ENCODE measurements around the gene SFXN3. TPM values are rescaled to one million over a fixed set of nuclear protein-coding genes. Genes with fewer than 3 reads are reported as not detected.

Gene SFXN3
- polyA plus RNA-seq, 1 experiment, result 77.8 TPM

DNA sequence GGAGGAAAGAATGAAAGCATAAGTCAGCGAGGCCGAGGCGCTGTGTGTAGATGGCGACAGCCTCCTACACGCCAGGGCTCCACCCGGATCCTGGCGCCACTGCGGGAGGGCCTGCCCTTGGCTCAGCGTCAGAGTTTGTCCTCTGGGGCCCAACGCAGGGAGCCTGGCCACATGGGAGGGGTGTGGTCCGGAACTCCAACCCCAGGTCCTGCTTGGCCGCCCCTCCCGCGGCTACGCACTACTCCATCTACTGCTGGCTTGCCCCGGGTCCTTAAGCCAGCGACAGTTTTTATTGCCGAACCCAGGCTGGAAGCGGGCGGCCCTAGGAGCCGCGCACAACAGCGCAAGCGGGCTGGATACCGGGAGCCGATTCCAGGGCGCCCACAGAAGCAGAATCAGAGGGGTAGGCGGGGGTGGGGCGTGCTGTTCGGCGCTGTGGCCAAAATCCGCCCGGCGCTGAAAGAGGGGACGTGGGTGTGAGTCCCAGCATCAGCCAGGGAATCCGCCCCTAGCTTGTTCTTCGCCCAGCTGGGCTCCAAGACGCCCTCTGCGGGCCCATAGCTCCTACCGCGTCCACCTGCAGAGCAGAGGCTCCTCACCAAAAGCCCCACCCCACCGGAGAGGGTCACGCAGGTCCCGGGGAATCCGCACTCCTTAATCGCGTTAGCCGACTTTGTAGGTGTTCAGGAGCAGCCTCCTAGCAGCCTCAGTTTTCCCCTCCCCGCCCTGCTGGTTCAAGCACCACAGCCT lies 35.3 kb downstream of the SFXN3 start:
- POLR2A ChIA-PET, result interaction anchor here (0.6 to 1.0 kb wide), 2 partner anchors 23 to 703 kb away, joined by 3 to 6 read pairs; no protein-coding TSS in a partner anchor
- DNase-seq (ENCODE audit: low read depth, low spot score), result no peak
- CTCF ChIA-PET, result interaction anchor here (0.6 to 16.2 kb wide), 8 partner anchors 8 to 71 kb away, joined by 3 to 414 read pairs (median 6); partner anchors contain the start of genes PDZD7 and SFXN3
- Histone ChIP-seq H3K9me3 (ENCODE audit: control insufficient read depth, insufficient read depth, low read length) (no peaks in the 10 kb centered on the region; the same call in 1 of the 2 replicates), H3K27ac (ENCODE audit: low read depth, low read length) (no peak overlapping the region), H3K27me3 (ENCODE audit: control insufficient read depth, insufficient read depth, low read length) (no peaks in the 10 kb centered on the region), H3K4me3 (ENCODE audit: low read depth, low read length) (peak overlapping the region; percentile 65)
- TF ChIP-seq, protein P1, sequence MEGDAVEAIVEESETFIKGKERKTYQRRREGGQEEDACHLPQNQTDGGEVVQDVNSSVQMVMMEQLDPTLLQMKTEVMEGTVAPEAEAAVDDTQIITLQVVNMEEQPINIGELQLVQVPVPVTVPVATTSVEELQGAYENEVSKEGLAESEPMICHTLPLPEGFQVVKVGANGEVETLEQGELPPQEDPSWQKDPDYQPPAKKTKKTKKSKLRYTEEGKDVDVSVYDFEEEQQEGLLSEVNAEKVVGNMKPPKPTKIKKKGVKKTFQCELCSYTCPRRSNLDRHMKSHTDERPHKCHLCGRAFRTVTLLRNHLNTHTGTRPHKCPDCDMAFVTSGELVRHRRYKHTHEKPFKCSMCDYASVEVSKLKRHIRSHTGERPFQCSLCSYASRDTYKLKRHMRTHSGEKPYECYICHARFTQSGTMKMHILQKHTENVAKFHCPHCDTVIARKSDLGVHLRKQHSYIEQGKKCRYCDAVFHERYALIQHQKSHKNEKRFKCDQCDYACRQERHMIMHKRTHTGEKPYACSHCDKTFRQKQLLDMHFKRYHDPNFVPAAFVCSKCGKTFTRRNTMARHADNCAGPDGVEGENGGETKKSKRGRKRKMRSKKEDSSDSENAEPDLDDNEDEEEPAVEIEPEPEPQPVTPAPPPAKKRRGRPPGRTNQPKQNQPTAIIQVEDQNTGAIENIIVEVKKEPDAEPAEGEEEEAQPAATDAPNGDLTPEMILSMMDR (IDR thresholded peaks at IDR 0.05; ENCODE audit: low read depth, low read length), result peak; percentile 48

DNA sequence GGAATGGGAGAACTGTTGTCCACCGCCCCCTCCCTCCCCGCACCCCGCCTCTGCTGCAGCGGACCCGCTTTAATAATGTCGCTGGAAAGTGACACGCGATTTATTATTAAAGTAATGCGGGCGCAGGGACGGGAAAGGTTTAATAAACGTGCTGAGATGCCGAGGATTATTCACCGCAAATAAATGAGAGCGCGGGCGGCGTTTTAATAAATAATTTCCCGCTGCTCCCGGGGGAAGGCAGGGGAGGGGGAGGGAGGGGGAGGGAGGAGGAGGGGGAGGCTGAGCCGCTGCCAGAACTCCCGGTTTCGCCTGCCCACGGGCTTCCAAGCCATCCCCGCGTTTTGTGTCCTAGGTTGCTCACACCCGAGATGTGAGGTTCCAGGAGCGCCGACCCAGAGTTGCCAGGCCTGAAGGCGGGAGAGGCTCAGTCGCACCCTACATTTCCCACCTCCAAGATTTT lies 35.9 kb downstream of the SFXN3 start:
- peak overlapping the region; percentile 31 for H3K27ac ChIP-seq (ENCODE audit: low read depth, low read length)
- ChIA-PET POLR2A (interaction anchor here (1.0 kb wide), 2 partner anchors 23 to 24 kb away, joined by 3 to 6 read pairs; no protein-coding TSS in a partner anchor), CTCF (interaction anchor here (1.0 to 16.2 kb wide), 7 partner anchors 8 to 52 kb away, joined by 3 to 414 read pairs (median 7); partner anchors contain the start of genes PDZD7 and SFXN3)
- H3K9me3 ChIP-seq (ENCODE audit: control insufficient read depth, insufficient read depth, low read length), result no peaks in the 10 kb centered on the region; the same call in 1 of the 2 replicates
- H3K4me3 ChIP-seq (ENCODE audit: low read depth, low read length), result peak overlapping the region; percentile 65
- TF ChIP-seq, protein P1 (IDR thresholded peaks at IDR 0.05; ENCODE audit: low read depth, low read length), result no peak
- no peak for DNase-seq (ENCODE audit: low read depth, low spot score)
- peaks cover 3% of the 10 kb centered on the region for H3K27me3 ChIP-seq (ENCODE audit: control insufficient read depth, insufficient read depth, low read length)

DNA sequence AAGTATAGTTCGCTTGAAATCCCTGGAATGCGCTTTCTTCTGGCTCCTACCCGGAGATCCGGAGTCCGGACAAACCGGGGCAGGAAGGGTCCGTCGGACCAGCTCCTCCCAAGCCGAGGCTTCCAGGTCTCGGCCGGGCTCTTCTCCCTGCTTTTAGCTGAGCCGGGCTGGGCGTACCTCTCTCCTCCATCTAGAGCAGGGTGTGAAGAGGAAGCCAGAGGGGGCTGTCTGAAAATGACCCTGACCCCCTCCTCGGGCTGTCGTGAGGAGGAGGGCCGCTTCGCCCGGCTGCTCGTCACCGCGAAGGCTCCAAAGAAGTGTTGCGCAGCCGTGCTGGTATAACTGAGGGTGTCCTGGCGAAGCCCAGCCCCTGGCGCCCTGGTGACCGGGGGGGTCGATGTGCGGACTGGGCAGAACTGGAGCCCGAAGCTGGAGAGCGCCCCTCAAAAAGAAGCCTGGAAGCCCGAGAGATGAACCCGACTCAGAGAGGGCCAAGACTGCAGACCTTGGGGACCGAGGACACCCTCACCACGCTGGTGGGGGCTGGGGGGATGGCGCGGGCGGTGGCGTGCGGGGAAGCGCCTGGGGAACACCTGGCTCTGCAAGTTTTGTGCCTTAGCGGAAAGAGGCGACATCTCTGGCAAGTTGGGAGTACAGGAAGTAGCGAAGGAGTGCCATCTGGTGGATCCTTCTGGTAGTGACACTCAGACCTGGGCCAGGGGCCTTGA lies 36.5 kb downstream of the SFXN3 start:
- Histone ChIP-seq H3K9me3 (ENCODE audit: control insufficient read depth, insufficient read depth, low read length) (no peaks in the 10 kb centered on the region; the same call in 1 of the 2 replicates), H3K4me3 (ENCODE audit: low read depth, low read length) (peak overlapping the region; percentile 65), H3K27me3 (ENCODE audit: control insufficient read depth, insufficient read depth, low read length) (peaks cover 9% of the 10 kb centered on the region), H3K27ac (ENCODE audit: low read depth, low read length) (peak overlapping the region; percentile 31)
- TF ChIP-seq, protein P1 (IDR thresholded peaks at IDR 0.05; ENCODE audit: low read depth, low read length), result peak; percentile 90
- CTCF ChIA-PET, result interaction anchor here (0.7 to 16.2 kb wide), 8 partner anchors 9 to 237 kb away, joined by 3 to 414 read pairs (median 8); partner anchors contain the start of genes PDZD7 and SFXN3
- POLR2A ChIA-PET, result interaction anchor here (0.6 to 1.0 kb wide), 2 partner anchors 24 to 1184 kb away, joined by 3 read pairs; no protein-coding TSS in a partner anchor
- peak; percentile 55 for DNase-seq (ENCODE audit: low read depth, low spot score)

DNA sequence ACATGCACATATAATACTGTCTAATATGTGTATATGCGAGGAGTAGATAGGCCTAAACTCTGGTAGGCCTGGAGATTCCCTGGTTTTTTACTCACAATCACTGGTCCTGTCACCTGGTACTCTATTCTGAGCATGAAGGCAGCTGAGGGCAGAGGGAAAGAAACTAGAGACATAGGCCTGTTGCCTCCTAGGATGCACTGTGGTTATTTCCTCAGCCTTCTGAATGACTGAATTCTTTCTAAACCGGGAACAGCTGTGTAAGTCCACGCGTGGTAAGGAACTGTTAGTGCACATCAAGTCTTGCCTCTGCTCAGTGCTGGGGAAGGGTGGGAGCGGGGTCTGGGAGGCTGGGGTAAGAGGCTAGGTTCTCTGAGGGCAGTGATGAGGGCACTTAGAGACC lies 38.4 kb downstream of the SFXN3 start:
- CTCF ChIA-PET, result interaction anchor here (0.6 to 16.2 kb wide), 6 partner anchors 9 to 73 kb away, joined by 3 to 414 read pairs (median 6); no protein-coding TSS in a partner anchor
- TF ChIP-seq, protein P1 (IDR thresholded peaks at IDR 0.05; ENCODE audit: low read depth, low read length), result no peak

More for the DNA sequence above, 38.4 kb downstream of the SFXN3 start:
- POLR2A ChIA-PET, result interaction anchor here (1.0 kb wide), 1 partner anchor 9 kb away, joined by 3 read pairs; no protein-coding TSS in a partner anchor
- Histone ChIP-seq H3K4me3 (ENCODE audit: low read depth, low read length) (no peak overlapping the region), H3K9me3 (ENCODE audit: control insufficient read depth, insufficient read depth, low read length) (no peaks in the 10 kb centered on the region; the same call in 1 of the 2 replicates), H3K27me3 (ENCODE audit: control insufficient read depth, insufficient read depth, low read length) (peaks cover 28% of the 10 kb centered on the region), H3K27ac (ENCODE audit: low read depth, low read length) (no peak overlapping the region)
- no peak for DNase-seq (ENCODE audit: low read depth, low spot score)
